Measurements from ENCODE around the gene METTL8.
"Not testable (repeated sequence)": the region's sequence is repeated elsewhere in the genome, so short reads cannot be mapped to it uniquely, and the experiment has no call there.

The METTL8 gene

DNA sequence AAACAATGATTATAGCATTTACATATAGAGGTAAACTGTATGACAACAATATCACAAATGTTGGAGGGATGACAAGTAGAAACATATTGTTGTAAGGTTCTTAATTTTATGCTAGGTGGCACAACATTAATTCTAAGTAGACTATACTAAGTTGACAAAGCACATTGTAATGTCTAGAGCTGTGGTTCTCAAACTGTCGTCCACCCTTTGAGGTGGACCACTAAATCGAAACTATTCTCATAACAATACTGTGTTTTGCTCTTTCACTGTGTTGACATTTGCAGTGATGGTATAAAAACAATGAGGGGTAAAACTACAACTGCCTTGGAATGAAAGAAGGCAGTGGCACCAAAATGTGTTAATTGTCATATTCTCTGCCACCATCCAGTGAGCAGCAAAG, 66.1 kb downstream of the METTL8 start:
- TF ChIP-seq, protein P1, sequence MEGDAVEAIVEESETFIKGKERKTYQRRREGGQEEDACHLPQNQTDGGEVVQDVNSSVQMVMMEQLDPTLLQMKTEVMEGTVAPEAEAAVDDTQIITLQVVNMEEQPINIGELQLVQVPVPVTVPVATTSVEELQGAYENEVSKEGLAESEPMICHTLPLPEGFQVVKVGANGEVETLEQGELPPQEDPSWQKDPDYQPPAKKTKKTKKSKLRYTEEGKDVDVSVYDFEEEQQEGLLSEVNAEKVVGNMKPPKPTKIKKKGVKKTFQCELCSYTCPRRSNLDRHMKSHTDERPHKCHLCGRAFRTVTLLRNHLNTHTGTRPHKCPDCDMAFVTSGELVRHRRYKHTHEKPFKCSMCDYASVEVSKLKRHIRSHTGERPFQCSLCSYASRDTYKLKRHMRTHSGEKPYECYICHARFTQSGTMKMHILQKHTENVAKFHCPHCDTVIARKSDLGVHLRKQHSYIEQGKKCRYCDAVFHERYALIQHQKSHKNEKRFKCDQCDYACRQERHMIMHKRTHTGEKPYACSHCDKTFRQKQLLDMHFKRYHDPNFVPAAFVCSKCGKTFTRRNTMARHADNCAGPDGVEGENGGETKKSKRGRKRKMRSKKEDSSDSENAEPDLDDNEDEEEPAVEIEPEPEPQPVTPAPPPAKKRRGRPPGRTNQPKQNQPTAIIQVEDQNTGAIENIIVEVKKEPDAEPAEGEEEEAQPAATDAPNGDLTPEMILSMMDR (IDR thresholded peaks at IDR 0.05; ENCODE audit: insufficient read depth, low read length, poor library complexity, severe bottlenecking) = no peak

DNA sequence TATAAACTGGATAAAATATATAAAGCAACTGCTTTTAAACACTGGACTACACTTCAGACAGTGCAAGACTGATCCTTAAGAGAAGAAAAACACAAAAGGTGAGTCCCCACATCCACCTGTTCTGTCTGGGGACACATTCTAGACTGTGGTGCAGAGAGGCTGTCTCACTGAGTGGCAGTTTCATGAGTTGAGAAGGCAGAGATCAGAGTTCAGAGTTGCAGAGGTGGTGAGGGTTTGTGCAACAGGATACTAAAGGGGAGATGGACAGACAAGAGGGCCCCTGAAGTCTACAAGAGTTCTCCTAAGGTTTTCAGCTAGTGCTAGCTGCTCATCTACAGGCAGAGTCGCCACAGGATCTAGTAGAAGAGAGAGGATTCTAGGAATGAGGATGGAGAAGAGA, 68.0 kb downstream of the METTL8 start:
- no peaks in the 10 kb centered on the region for H3K36me3 ChIP-seq (ENCODE audit: control insufficient read depth, insufficient read depth, low read length)
- TF ChIP-seq, protein P1 (IDR thresholded peaks at IDR 0.05; ENCODE audit: insufficient read depth, low read length, poor library complexity, severe bottlenecking) = no peak
- no peaks in the 10 kb centered on the region for H3K27me3 ChIP-seq (replicated peaks; ENCODE audit: control insufficient read depth, insufficient read depth, low read length)
- H3K4me3 ChIP-seq (replicated peaks; ENCODE audit: low read depth, low read length) = no peak overlapping the region
- no peak for DNase-seq (ENCODE audit: extremely low read depth, insufficient read length)

More for the DNA sequence above, 66.1 kb downstream of the METTL8 start:
- no peak overlapping the region for H3K4me3 ChIP-seq (replicated peaks; ENCODE audit: low read depth, low read length)
- no peaks in the 10 kb centered on the region for H3K27me3 ChIP-seq (replicated peaks; ENCODE audit: control insufficient read depth, insufficient read depth, low read length)
- no peak for DNase-seq (ENCODE audit: extremely low read depth, insufficient read length)
- no peaks in the 10 kb centered on the region for H3K36me3 ChIP-seq (ENCODE audit: control insufficient read depth, insufficient read depth, low read length)

DNA sequence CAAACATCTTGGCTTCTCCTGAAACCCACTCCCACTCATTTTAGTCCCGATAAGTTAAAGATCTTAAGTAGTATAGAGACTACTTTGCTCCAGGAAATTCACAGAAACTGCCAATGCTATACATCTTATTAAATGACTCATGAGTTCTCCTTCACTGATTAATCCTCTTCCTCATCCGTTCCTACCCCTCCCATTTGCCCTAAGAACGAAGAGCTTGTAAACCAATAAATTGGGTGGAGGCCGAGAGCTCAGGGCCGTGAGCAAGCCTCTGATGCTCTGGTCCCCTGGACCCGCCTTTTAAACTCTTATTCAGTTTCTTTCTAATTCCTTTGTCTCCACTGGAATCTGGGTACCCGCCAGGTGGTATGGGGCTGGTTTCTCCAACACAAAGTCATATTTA, 68.6 kb downstream of the METTL8 start:
- H3K27me3 ChIP-seq (replicated peaks; ENCODE audit: control insufficient read depth, insufficient read depth, low read length) = no peaks in the 10 kb centered on the region
- H3K36me3 ChIP-seq (ENCODE audit: control insufficient read depth, insufficient read depth, low read length) = no peaks in the 10 kb centered on the region
- TF ChIP-seq, protein P1 (IDR thresholded peaks at IDR 0.05; ENCODE audit: insufficient read depth, low read length, poor library complexity, severe bottlenecking) = no peak
- H3K4me3 ChIP-seq (replicated peaks; ENCODE audit: low read depth, low read length) = no peak overlapping the region
- no peak for DNase-seq (ENCODE audit: extremely low read depth, insufficient read length)

DNA sequence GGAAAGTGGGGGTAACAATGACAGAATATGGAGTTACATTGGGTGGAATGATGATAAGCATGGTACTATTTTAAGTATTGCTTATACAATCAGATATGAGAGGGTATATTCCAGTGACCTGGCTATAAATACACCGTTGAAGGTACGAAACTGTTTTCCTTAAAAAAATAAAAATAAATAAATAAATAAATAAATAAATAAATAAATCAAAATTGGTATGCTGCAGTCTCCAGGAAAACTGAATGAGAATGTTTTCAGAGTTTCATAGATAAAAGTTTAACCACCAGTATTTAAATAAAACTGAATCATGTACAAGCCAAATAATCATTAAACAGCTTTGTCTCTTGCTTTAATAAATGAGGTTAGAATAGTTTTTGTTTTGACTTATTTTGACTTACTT, 71.4 kb downstream of the METTL8 start:
- H3K4me3 ChIP-seq (replicated peaks; ENCODE audit: low read depth, low read length) = no peak overlapping the region
- no peak for DNase-seq (ENCODE audit: extremely low read depth, insufficient read length)
- TF ChIP-seq, protein P1 (IDR thresholded peaks at IDR 0.05; ENCODE audit: insufficient read depth, low read length, poor library complexity, severe bottlenecking) = no peak
- H3K36me3 ChIP-seq (ENCODE audit: control insufficient read depth, insufficient read depth, low read length) = peaks cover 2% of the 10 kb centered on the region; the same call in 1 of the 2 replicates
- H3K27me3 ChIP-seq (replicated peaks; ENCODE audit: control insufficient read depth, insufficient read depth, low read length) = no peaks in the 10 kb centered on the region

DNA sequence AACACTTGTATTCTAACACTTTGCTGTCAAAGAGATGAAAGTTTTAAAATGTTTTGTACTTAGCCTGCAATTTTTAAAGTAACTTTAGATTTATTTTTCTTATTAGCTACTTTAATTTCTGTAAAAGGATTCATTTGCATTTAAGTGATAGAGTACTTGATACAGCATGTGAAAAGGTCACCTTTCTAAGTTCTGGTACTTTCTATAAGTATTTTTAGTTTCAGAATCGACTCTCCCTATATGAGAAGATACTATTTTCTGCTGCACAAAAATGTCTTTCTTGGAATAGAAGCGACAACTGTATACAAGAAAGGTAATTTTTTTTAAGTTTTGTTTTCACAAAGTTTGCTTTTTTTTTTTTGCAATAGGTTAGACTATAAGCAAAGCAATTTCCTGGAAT, 72.9 kb downstream of the METTL8 start:
- H3K4me3 ChIP-seq (replicated peaks; ENCODE audit: low read depth, low read length) = no peak overlapping the region
- H3K27me3 ChIP-seq (replicated peaks; ENCODE audit: control insufficient read depth, insufficient read depth, low read length) = no peaks in the 10 kb centered on the region
- TF ChIP-seq, protein P1 (IDR thresholded peaks at IDR 0.05; ENCODE audit: insufficient read depth, low read length, poor library complexity, severe bottlenecking) = no peak
- H3K36me3 ChIP-seq (ENCODE audit: control insufficient read depth, insufficient read depth, low read length) = peaks cover 2% of the 10 kb centered on the region; the same call in 1 of the 2 replicates
- no peak for DNase-seq (ENCODE audit: extremely low read depth, insufficient read length)

DNA sequence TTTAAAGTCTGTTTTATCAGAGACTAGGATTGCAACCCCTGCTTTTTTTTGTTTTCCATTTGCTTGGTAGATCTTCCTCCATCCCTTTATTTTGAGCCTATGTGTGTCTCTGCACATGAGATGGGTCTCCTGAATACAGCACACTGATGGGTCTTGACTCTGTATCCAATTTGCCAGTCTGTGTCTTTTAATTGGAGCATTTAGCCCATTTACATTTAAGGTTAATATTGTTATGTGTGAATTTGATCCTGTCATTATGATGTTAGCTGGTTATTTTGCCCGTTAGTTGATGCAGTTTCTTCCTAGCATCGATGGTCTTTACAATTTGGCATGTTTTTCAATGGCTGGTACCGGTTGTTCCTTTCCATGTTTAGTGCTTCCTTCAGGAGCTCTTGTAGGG, 80.0 kb downstream of the METTL8 start:
- H3K36me3 ChIP-seq (ENCODE audit: control insufficient read depth, insufficient read depth, low read length); H3K27me3 ChIP-seq (replicated peaks; ENCODE audit: control insufficient read depth, insufficient read depth, low read length): not testable (repeated sequence)

More for the DNA sequence above, 80.0 kb downstream of the METTL8 start:
- DNase-seq (ENCODE audit: extremely low read depth, insufficient read length); H3K4me3 ChIP-seq (replicated peaks; ENCODE audit: low read depth, low read length): not testable (repeated sequence)

Measured in GM06990 (cell line).